ENCODE measurements around the gene ALG5. TPM values are rescaled to one million over a fixed set of nuclear protein-coding genes. Genes with fewer than 3 reads are reported as not detected.

Gene ALG5
- total RNA-seq, 1 donor, result 47.9 TPM

GRCh38 chr13:36918246-36919131, 80.7 kb downstream of the ALG5 start:
- TF ChIP-seq, protein P1, sequence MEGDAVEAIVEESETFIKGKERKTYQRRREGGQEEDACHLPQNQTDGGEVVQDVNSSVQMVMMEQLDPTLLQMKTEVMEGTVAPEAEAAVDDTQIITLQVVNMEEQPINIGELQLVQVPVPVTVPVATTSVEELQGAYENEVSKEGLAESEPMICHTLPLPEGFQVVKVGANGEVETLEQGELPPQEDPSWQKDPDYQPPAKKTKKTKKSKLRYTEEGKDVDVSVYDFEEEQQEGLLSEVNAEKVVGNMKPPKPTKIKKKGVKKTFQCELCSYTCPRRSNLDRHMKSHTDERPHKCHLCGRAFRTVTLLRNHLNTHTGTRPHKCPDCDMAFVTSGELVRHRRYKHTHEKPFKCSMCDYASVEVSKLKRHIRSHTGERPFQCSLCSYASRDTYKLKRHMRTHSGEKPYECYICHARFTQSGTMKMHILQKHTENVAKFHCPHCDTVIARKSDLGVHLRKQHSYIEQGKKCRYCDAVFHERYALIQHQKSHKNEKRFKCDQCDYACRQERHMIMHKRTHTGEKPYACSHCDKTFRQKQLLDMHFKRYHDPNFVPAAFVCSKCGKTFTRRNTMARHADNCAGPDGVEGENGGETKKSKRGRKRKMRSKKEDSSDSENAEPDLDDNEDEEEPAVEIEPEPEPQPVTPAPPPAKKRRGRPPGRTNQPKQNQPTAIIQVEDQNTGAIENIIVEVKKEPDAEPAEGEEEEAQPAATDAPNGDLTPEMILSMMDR (IDR thresholded peaks at IDR 0.05; ENCODE audit: insufficient read depth, low read depth, low read length), result no peak
- peak; percentile 14 for DNase-seq (ENCODE audit: low read depth)
- H3K4me3 ChIP-seq (ENCODE audit: low read depth, low read length), result peak overlapping the region; percentile 65

- no peak overlapping the region for H3K4me3 ChIP-seq (ENCODE audit: low read depth, low read length)
- TF ChIP-seq, protein P1 (IDR thresholded peaks at IDR 0.05; ENCODE audit: insufficient read depth, low read depth, low read length), result no peak
- no peak for DNase-seq (ENCODE audit: low read depth)
Observed at GRCh38 chr13:36917311-36917710, 81.8 kb downstream of the ALG5 start.

DNA sequence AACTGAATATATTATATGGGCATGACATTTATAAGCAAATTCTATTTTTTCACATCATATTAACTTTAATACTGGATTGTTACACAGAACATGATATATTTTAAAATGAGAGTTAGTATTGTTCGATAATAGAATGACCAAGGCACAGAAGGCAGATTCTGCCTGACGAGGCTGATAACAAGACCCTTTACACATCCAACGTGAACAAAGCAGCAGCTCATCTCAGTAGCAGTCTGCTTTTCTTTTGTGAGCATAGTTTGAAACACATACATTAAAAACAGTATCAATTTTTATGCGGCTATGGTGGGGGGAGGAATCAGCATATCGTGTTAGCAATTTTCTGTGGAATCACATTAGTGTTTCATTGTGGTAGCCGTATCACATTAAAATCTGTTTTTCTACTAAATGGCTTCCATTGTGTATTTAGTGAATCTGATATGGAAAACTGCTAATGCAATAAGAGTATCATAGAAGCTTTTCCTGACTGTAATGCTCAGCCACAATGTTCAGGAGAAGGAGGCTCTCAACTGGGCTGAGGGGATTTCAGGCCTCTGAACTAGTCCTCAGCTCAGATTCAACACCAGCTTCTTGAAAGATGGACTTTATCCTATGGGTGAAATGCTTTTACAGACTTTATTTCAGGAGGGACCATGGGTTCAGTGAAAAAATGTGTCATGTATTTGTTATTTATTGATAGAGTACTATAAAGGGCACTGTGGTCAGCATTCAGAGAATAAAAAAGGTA, 83.1 kb downstream of the ALG5 start:
- no peak for DNase-seq (ENCODE audit: low read depth)
- TF ChIP-seq, protein P1 (IDR thresholded peaks at IDR 0.05; ENCODE audit: insufficient read depth, low read depth, low read length), result no peak
- H3K4me3 ChIP-seq (ENCODE audit: low read depth, low read length), result no peak overlapping the region

DNA sequence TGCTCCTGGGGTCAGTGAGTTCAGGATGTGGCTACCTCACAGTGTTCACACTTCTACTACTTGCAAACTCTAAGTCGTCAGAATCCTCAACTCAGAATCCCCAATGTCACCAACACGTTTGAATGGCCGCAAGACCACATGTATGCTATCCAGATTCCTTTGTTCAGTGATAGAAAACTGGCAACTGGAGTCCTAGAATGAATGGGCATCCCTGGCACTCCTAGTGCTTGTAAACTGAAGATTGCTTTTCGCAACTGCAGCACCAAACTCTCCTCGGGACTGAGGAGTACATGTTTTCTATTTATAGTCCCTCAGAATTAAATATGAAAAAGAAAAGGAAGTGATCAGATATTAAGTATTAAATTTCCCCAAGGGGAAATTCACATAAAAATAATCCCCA, 84.0 kb downstream of the ALG5 start:
- TF ChIP-seq, protein P1 (IDR thresholded peaks at IDR 0.05; ENCODE audit: insufficient read depth, low read depth, low read length), result no peak
- H3K4me3 ChIP-seq (ENCODE audit: low read depth, low read length), result no peak overlapping the region
- DNase-seq (ENCODE audit: low read depth), result no peak

- TF ChIP-seq, protein P1 (IDR thresholded peaks at IDR 0.05; ENCODE audit: insufficient read depth, low read depth, low read length), result no peak
- no peak for DNase-seq (ENCODE audit: low read depth)
- H3K4me3 ChIP-seq (ENCODE audit: low read depth, low read length), result no peak overlapping the region
Observed at GRCh38 chr13:36914648-36915047, 84.5 kb downstream of the ALG5 start.

GRCh38 chr13:36913463-36913862, 85.7 kb downstream of the ALG5 start:
- TF ChIP-seq, protein P1 (IDR thresholded peaks at IDR 0.05; ENCODE audit: insufficient read depth, low read depth, low read length), result no peak
- no peak overlapping the region for H3K4me3 ChIP-seq (ENCODE audit: low read depth, low read length)
- DNase-seq (ENCODE audit: low read depth), result no peak

Measured in fibroblast of villous mesenchyme (primary cell).